Adrenal gland (tissue), 5 donors: Measurements from ENCODE around the gene ZNF8.

ENCODE experiments used
- CTCF ChIP-seq, 6 experiments: fragments of 450-650 bp in 4 of 6; fragments of 200-600 bp in 2 of 6; sonication (generic) in 1 of 6; IDR thresholded peaks; 1 replicate in 5 of 6; 2 replicates in 1 of 6; pipeline versions ENCODE4 v1.5.1 to v1.8.0; 2016 to 2021; ENCODE audit warnings: antibody characterized with exemption in 6 of 6, mild to moderate bottlenecking in 2 of 6, moderate library complexity in 1 of 6
- POLR2A ChIP-seq, 2 donors: fragments of 450-650 bp; IDR thresholded peaks; one replicate each; pipeline ENCODE4 v1.6.1; 2017; ENCODE audit warnings: antibody characterized with exemption in 2 of 2, mild to moderate bottlenecking in 2 of 2, moderate library complexity in 1 of 2
- donor health status: DM: no; HTN: no; CAD: no.

GRCh38 chr19:58351558-58351878 is 72.8 kb downstream of the ZNF8 start:
- no peak for TF ChIP-seq CTCF (IDR thresholded peaks at IDR 0.05)
- no peak for TF ChIP-seq POLR2A (IDR thresholded peaks at IDR 0.05)
